Adipocyte (in vitro differentiated cells): ENCODE data around the gene SVIP.

Experiments
- DNase-seq: peaks from one replicate; pipeline ENCODE4 v3.0.0-alpha.2; 2015; ENCODE audit warnings: low read depth
- H3K27me3 ChIP-seq: replicated peaks from 2 replicates; pipeline ENCODE4 v1.7.0; 2013; ENCODE audit warnings: mild to moderate bottlenecking, low read length, moderate library complexity; ENCODE audit not compliant: control insufficient read depth, insufficient read depth
- H3K36me3 ChIP-seq: 2 replicates; pipeline ENCODE4 v1.7.0; 2013; ENCODE audit warnings: low read length, mild to moderate bottlenecking, moderate library complexity; ENCODE audit not compliant: control insufficient read depth, insufficient read depth, severe bottlenecking
- H3K4me1 ChIP-seq: 2 replicates; pipeline ENCODE4 v1.7.0; 2013; ENCODE audit warnings: mild to moderate bottlenecking, low read length, moderate library complexity; ENCODE audit not compliant: control insufficient read depth, insufficient read depth
- H3K4me3 ChIP-seq: 2 replicates; pipeline ENCODE4 v1.7.0; 2013; ENCODE audit warnings: mild to moderate bottlenecking, low read length, moderate library complexity
- H3K9ac ChIP-seq: 2 replicates; pipeline ENCODE4 v1.7.0; 2013; ENCODE audit warnings: mild to moderate bottlenecking, low read length, moderate library complexity
- H3K9me3 ChIP-seq: 2 replicates; pipeline ENCODE4 v1.7.0; 2013; ENCODE audit warnings: mild to moderate bottlenecking, low read length, moderate library complexity; ENCODE audit not compliant: control insufficient read depth

The SVIP gene

GRCh38 chr11:22787551-22788162 is 41.9 kb downstream of the SVIP start:
- peaks cover 12% of the 10 kb centered on the region for H3K4me1 ChIP-seq
- no peak overlapping the region for H3K9ac ChIP-seq
- DNase-seq, result peak; percentile 79
- H3K27me3 ChIP-seq, result no peaks in the 10 kb centered on the region
- peaks cover 5% of the 10 kb centered on the region for H3K9me3 ChIP-seq
- H3K4me3 ChIP-seq, result no peak overlapping the region
- no peaks in the 10 kb centered on the region for H3K36me3 ChIP-seq

- H3K9ac ChIP-seq, result no peak overlapping the region
- DNase-seq, result no peak
- no peak overlapping the region for H3K4me3 ChIP-seq
- no peaks in the 10 kb centered on the region for H3K27me3 ChIP-seq
- peaks cover 6% of the 10 kb centered on the region for H3K4me1 ChIP-seq
- H3K9me3 ChIP-seq, result peaks cover 5% of the 10 kb centered on the region
- no peaks in the 10 kb centered on the region for H3K36me3 ChIP-seq
These were observed 42.5 kb downstream of the SVIP start for GRCh38 chr11:22787055-22787454.

GRCh38 chr11:22786475-22786874 is 43.1 kb downstream of the SVIP start:
- DNase-seq, result no peak
- Histone ChIP-seq H3K36me3 (no peaks in the 10 kb centered on the region), H3K4me3 (no peak overlapping the region), H3K9me3 (peaks cover 5% of the 10 kb centered on the region), H3K27me3 (no peaks in the 10 kb centered on the region), H3K4me1 (peaks cover 4% of the 10 kb centered on the region), H3K9ac (no peak overlapping the region)

GRCh38 chr11:22785251-22785650 is 44.4 kb downstream of the SVIP start:
- Histone ChIP-seq H3K27me3 (no peaks in the 10 kb centered on the region), H3K9ac (no peak overlapping the region), H3K9me3 (peaks cover 5% of the 10 kb centered on the region), H3K4me3 (no peak overlapping the region), H3K4me1 (peaks cover 4% of the 10 kb centered on the region), H3K36me3 (no peaks in the 10 kb centered on the region)
- DNase-seq, result no peak

GRCh38 chr11:22780952-22781593 is 48.5 kb downstream of the SVIP start:
- Histone ChIP-seq H3K4me3 (no peak overlapping the region), H3K9me3 (peaks cover 5% of the 10 kb centered on the region), H3K9ac (no peak overlapping the region), H3K27me3 (no peaks in the 10 kb centered on the region), H3K36me3 (no peaks in the 10 kb centered on the region), H3K4me1 (no peaks in the 10 kb centered on the region)
- DNase-seq, result no peak

GRCh38 chr11:22779850-22780249 is 49.8 kb downstream of the SVIP start:
- no peak overlapping the region for H3K4me3 ChIP-seq
- H3K9me3 ChIP-seq, result peaks cover 5% of the 10 kb centered on the region

GRCh38 chr11:22778642-22779041 is 51.0 kb downstream of the SVIP start:
- no peaks in the 10 kb centered on the region for H3K9me3 ChIP-seq
- no peak overlapping the region for H3K4me3 ChIP-seq
- H3K9ac ChIP-seq, result no peak overlapping the region
- no peaks in the 10 kb centered on the region for H3K36me3 ChIP-seq
- no peak for DNase-seq
- H3K27me3 ChIP-seq, result peaks cover 3% of the 10 kb centered on the region
- H3K4me1 ChIP-seq, result no peaks in the 10 kb centered on the region

More at GRCh38 chr11:22779850-22780249, 49.8 kb downstream of the SVIP start:
- Histone ChIP-seq H3K4me1 (no peaks in the 10 kb centered on the region), H3K9ac (no peak overlapping the region), H3K36me3 (no peaks in the 10 kb centered on the region), H3K27me3 (peaks cover 3% of the 10 kb centered on the region)
- DNase-seq, result no peak

GRCh38 chr11:22775248-22775647 is 54.4 kb downstream of the SVIP start:
- DNase-seq, result no peak
- no peak overlapping the region for H3K9ac ChIP-seq
- peaks cover 3% of the 10 kb centered on the region for H3K27me3 ChIP-seq
- H3K9me3 ChIP-seq, result no peaks in the 10 kb centered on the region
- H3K4me3 ChIP-seq, result no peak overlapping the region
- H3K36me3 ChIP-seq, result no peaks in the 10 kb centered on the region
- H3K4me1 ChIP-seq, result no peaks in the 10 kb centered on the region

- Histone ChIP-seq H3K36me3 (no peaks in the 10 kb centered on the region), H3K9me3 (no peaks in the 10 kb centered on the region), H3K4me1 (no peaks in the 10 kb centered on the region), H3K9ac (no peak overlapping the region), H3K27me3 (peaks cover 3% of the 10 kb centered on the region), H3K4me3 (no peak overlapping the region)
- DNase-seq, result no peak
These were observed 54.9 kb downstream of the SVIP start for GRCh38 chr11:22774716-22775115.

GRCh38 chr11:22769081-22769480 is 60.5 kb downstream of the SVIP start:
- no peaks in the 10 kb centered on the region for H3K9me3 ChIP-seq
- H3K36me3 ChIP-seq, result no peaks in the 10 kb centered on the region
- H3K4me3 ChIP-seq, result no peak overlapping the region
- no peak for DNase-seq
- no peaks in the 10 kb centered on the region for H3K4me1 ChIP-seq
- H3K9ac ChIP-seq, result no peak overlapping the region
- no peaks in the 10 kb centered on the region for H3K27me3 ChIP-seq
